Glutamatergic neuron (in vitro differentiated cells): ENCODE results near the gene EMC9. TPM values are rescaled to one million over a fixed set of nuclear protein-coding genes. Genes with fewer than 3 reads are reported as not detected.
A peak's percentile ranks its signal among the peaks of the same experiment; 100 is the strongest.

ENCODE experiments used
- DNase-seq: peaks from one replicate; pipeline ENCODE4 v3.0.0; 2022
- H3K27ac Mint-ChIP-seq: one replicate; pipeline ENCODE4 v1.8.0; 2020; ENCODE audit warnings: mild to moderate bottlenecking, mixed read lengths, inconsistent platforms; ENCODE audit not compliant: unreplicated experiment
- H3K27me3 Mint-ChIP-seq: one replicate; pipeline ENCODE4 v1.8.0; 2020; ENCODE audit warnings: mild to moderate bottlenecking, moderate library complexity, mixed read lengths, inconsistent platforms; ENCODE audit not compliant: unreplicated experiment
- H3K36me3 Mint-ChIP-seq: one replicate; pipeline ENCODE4 v1.8.0; 2020; ENCODE audit warnings: mild to moderate bottlenecking, mixed read lengths, inconsistent platforms; ENCODE audit not compliant: unreplicated experiment
- H3K4me1 Mint-ChIP-seq: one replicate; pipeline ENCODE4 v1.8.0; 2020; ENCODE audit warnings: mild to moderate bottlenecking, low read depth, mixed read lengths, inconsistent platforms; ENCODE audit not compliant: unreplicated experiment
- H3K4me3 Mint-ChIP-seq: one replicate; pipeline ENCODE4 v1.8.0; 2020; ENCODE audit warnings: mild to moderate bottlenecking, mixed read lengths, inconsistent platforms; ENCODE audit not compliant: unreplicated experiment
- H3K9me3 Mint-ChIP-seq: one replicate; pipeline ENCODE4 v1.8.0; 2020; ENCODE audit warnings: mild to moderate bottlenecking, moderate library complexity, mixed read lengths, inconsistent platforms; ENCODE audit not compliant: unreplicated experiment
- CTCF ChIP-seq: fragments of 200-600 bp; sonication (generic); IDR thresholded peaks from one replicate; pipeline ENCODE4 v1.5.0; 2021; ENCODE audit not compliant: partially characterized antibody, unreplicated experiment
- long read RNA-seq: library from polyadenylated mRNA; unstranded; transcript quantifications from one replicate; pipeline ENCODE4 v2.0.0, GENCODE V29; 2020; ENCODE audit not compliant: unreplicated experiment
- total RNA-seq: library from RNA; stranded (reverse); fragmentation: NEBNext Ultra II Directional; extraction: Animal tissue kit (Norgen Biotek cat#: 25700); gene quantifications from one replicate; pipeline ENCODE4 v1.2.1, GENCODE V29; 2021; ENCODE audit not compliant: unreplicated experiment

EMC9 gene, protein sequence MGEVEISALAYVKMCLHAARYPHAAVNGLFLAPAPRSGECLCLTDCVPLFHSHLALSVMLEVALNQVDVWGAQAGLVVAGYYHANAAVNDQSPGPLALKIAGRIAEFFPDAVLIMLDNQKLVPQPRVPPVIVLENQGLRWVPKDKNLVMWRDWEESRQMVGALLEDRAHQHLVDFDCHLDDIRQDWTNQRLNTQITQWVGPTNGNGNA
- 18.1 TPM for total RNA-seq
- long read RNA-seq, partial matches to known transcripts = 2 of 11 reads
- long read RNA-seq, other reads (novel, unspliced or antisense) = 4 of 11 reads

DNA sequence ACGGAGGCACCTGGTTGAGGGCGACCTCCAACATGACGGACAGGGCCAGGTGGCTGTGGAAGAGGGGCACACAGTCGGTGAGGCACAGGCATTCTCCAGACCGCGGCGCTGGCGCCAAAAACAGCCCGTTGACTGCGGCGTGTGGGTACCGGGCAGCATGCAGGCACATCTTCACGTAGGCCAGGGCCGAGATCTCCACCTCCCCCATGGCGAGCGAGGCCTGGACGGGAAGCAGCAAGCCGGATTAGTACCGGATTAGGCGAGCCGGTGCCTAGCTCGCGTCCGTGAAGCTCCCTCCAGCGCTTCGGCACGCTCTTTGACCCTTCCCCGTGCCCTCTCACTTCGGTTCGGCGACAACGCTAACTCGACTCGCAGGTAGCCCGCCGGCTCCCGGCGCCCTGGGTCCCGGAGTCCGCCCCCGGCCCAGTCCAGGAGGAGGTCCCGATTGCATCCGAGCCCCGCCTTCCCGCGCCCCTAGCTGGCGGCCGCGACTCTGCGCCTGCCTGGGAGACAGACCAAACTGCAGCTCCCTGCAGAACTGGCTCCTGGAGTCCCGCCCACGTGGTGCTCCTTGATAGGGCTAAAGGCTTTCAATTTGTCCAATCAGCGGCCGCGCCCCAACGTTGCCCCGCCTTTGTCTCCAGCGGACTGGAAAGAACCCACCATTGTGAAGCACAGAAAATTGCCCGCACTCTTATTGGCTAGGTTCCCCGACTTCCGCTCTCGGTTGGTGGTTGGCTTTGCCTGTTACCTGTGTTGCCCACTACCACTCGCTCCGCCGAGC lies at the start of gene EMC9:
Gene EMC9 (minus strand): TSS at position 495 of the 784 bp plus-strand sequence. CDS start 287 bp downstream, at position 208.
- peak; percentile 39 for TF ChIP-seq CTCF
- H3K27ac Mint-ChIP-seq = peak within 1 kb of the TSS; percentile 93
- peaks cover 7% of the 10 kb centered on the region for H3K27me3 Mint-ChIP-seq
- H3K4me1 Mint-ChIP-seq = peaks cover 19% of the 10 kb centered on the region
- H3K4me3 Mint-ChIP-seq = peak within 1 kb of the TSS; percentile 91
- DNase-seq = peak; percentile 99
- H3K9me3 Mint-ChIP-seq = peaks cover 8% of the 10 kb centered on the region
- no peaks in the 10 kb centered on the region for H3K36me3 Mint-ChIP-seq

- Mint-ChIP-seq H3K27me3 (peaks cover 6% of the 10 kb centered on the region), H3K36me3 (no peaks in the 10 kb centered on the region), H3K4me3 (no peak overlapping the region), H3K27ac (no peak overlapping the region), H3K4me1 (peaks cover 2% of the 10 kb centered on the region), H3K9me3 (peaks cover 5% of the 10 kb centered on the region)
- DNase-seq = no peak
- TF ChIP-seq CTCF = no peak
These were observed 49.0 kb upstream of the EMC9 start for GRCh38 chr14:24190416-24190815.

- Mint-ChIP-seq H3K27me3 (peaks cover 7% of the 10 kb centered on the region), H3K4me3 (no peak overlapping the region), H3K4me1 (no peaks in the 10 kb centered on the region), H3K9me3 (peaks cover 5% of the 10 kb centered on the region), H3K27ac (peak overlapping the region; percentile 17), H3K36me3 (no peaks in the 10 kb centered on the region)
- no peak for TF ChIP-seq CTCF
- DNase-seq = no peak
These were observed 48.1 kb upstream of the EMC9 start for GRCh38 chr14:24189460-24189859.

DNA sequence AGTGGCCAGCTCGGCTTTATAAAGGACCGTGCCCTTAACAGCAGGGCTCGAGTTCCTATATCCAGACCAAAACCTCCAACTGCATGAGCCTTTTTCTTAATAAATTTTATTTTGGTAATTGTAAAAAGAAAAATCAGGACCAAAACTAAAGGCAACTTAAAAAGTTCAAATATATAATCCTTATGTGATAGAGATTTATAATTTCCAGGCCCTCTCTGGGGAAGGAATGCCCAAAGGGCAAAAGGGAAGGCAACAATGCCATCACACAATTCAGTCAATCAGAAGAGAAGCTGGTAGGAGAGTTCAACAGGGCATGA lies 47.6 kb upstream of the EMC9 start:
- DNase-seq = no peak
- peak overlapping the region; percentile 85 for H3K4me3 Mint-ChIP-seq
- TF ChIP-seq CTCF = no peak
- no peak overlapping the region for H3K27ac Mint-ChIP-seq
- H3K4me1 Mint-ChIP-seq = no peaks in the 10 kb centered on the region
- no peaks in the 10 kb centered on the region for H3K36me3 Mint-ChIP-seq
- peaks cover 5% of the 10 kb centered on the region for H3K9me3 Mint-ChIP-seq
- H3K27me3 Mint-ChIP-seq = peaks cover 5% of the 10 kb centered on the region
